MCF 10A (cell line): ENCODE data around the gene DCHS2. TPM values are rescaled to one million over a fixed set of nuclear protein-coding genes. Genes with fewer than 3 reads are reported as not detected.

Experiments used
- BruUV-seq: library from RNA; stranded (reverse); fragments of 400-500 nt; replicated peaks from 2 replicates; lab custom pipeline; 2021; lab: Mats Ljungman, UMichigan
- CTCF ChIA-PET: fragments of 300-600 bp; sonication (Branson Sonifier 250); formaldehyde crosslinking; extraction: SDS; loops from one replicate; lab custom pipeline; 2021; ENCODE audit warnings: antibody characterized with exemption, inconsistent platforms; lab: Yijun Ruan, JAX
- POLR2A ChIA-PET: fragments of 300-600, 350-650 bp; sonication (Branson Sonifier 250); formaldehyde crosslinking; extraction: SDS; loops from one replicate; lab custom pipeline; 2020; ENCODE audit warnings: antibody characterized with exemption, inconsistent platforms; lab: Yijun Ruan, JAX
- DNase-seq: peaks from one replicate; pipeline ENCODE4 v3.0.0-alpha.2; 2018; ENCODE audit not compliant: unreplicated experiment
- H3K27ac Mint-ChIP-seq: one replicate; pipeline ENCODE4 v1.8.0; 2022; ENCODE audit warnings: mild to moderate bottlenecking, low read depth, mixed read lengths; ENCODE audit not compliant: unreplicated experiment
- H3K27me3 Mint-ChIP-seq: one replicate; pipeline ENCODE4 v1.8.0; 2022; ENCODE audit warnings: mixed read lengths; ENCODE audit not compliant: insufficient read depth, unreplicated experiment
- H3K36me3 Mint-ChIP-seq: one replicate; pipeline ENCODE4 v1.8.0; 2022; ENCODE audit warnings: mild to moderate bottlenecking, moderate library complexity, mixed read lengths; ENCODE audit not compliant: insufficient read depth, unreplicated experiment
- H3K4me1 Mint-ChIP-seq: one replicate; pipeline ENCODE4 v1.8.0; 2022; ENCODE audit warnings: mixed read lengths; ENCODE audit not compliant: insufficient read depth, unreplicated experiment
- H3K4me3 Mint-ChIP-seq: one replicate; pipeline ENCODE4 v1.8.0; 2022; ENCODE audit warnings: mild to moderate bottlenecking, moderate library complexity, mixed read lengths; ENCODE audit not compliant: unreplicated experiment
- H3K9me3 Mint-ChIP-seq: one replicate; pipeline ENCODE4 v1.8.0; 2022; ENCODE audit warnings: mixed read lengths; ENCODE audit not compliant: unreplicated experiment
- CTCF ChIP-seq: fragments of 200-600 bp; IDR thresholded peaks from one replicate; pipeline ENCODE4 v1.8.0; 2022; ENCODE audit warnings: antibody characterized with exemption, mild to moderate bottlenecking; ENCODE audit not compliant: unreplicated experiment
- intact Hi-C: fragments of 100-400 bp; cut with micrococcal nuclease; formaldehyde crosslinking; loops from 2 replicates; pipeline ENCODE4 v1.14.1; 2022
- total RNA-seq: library from RNA; stranded (reverse); gene quantifications from 2 replicates; pipeline ENCODE4 v1.2.3, GENCODE V29; 2022

Gene DCHS2
- total RNA-seq, 1 experiment from 2014 or later = 0.02 TPM

DNA sequence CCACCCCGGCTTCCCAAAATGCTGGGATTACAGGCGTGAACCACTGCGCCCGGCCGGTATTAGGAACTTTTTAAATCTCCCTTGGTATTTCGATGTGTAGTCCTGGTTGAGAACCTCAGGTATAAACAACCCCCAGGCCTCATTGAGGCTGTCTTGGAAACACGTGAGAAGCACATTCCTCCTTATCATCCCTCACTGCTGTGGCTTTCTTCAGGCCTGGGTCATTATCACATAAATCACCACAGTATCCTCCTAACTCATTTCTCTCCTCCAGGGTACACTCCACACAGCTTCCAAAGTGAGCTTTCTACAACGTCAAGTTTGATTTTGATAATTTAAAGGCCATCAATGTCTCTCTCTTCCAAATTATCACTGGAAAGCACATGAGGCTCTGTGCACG, 198.2 kb downstream of the DCHS2 start:
- DNase-seq = no peak
- no TSS peak for BruUV-seq
- H3K9me3 Mint-ChIP-seq = no peaks in the 10 kb centered on the region
- no peak overlapping the region for H3K27ac Mint-ChIP-seq
- no peaks in the 10 kb centered on the region for H3K27me3 Mint-ChIP-seq
- ChIA-PET POLR2A (no interaction called here), CTCF (no interaction called here)
- TF ChIP-seq CTCF = no peak
- no peak overlapping the region for H3K4me3 Mint-ChIP-seq
- no peaks in the 10 kb centered on the region for H3K4me1 Mint-ChIP-seq
- no peaks in the 10 kb centered on the region for H3K36me3 Mint-ChIP-seq
- intact Hi-C loops = no loop called here

DNA sequence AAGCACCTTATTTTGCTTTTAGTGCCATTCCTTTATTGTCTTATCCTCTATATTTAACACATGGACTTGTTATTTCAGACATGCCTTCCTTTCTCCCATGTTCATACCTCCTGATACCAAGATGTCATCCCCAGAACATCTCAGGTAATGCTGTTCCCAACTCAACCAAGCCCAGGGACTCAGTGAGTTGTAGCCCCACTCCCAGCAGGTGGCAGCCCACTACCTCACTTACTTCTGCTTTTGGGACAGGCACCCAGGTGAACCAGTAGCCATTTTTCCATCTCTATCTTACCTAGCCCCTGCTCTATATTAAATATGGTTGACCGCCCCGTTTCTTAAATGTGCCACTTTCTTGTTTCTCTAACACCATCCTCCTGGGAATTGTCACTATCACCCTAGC, 199.0 kb downstream of the DCHS2 start:
- Mint-ChIP-seq H3K27me3 (no peaks in the 10 kb centered on the region), H3K36me3 (no peaks in the 10 kb centered on the region), H3K9me3 (no peaks in the 10 kb centered on the region), H3K27ac (no peak overlapping the region), H3K4me1 (no peaks in the 10 kb centered on the region), H3K4me3 (no peak overlapping the region)
- DNase-seq = no peak
- POLR2A ChIA-PET = no interaction called here
- CTCF ChIA-PET = no interaction called here
- BruUV-seq = no TSS peak
- intact Hi-C loops = no loop called here
- no peak for TF ChIP-seq CTCF

- H3K4me3 Mint-ChIP-seq = no peak overlapping the region
- BruUV-seq = no TSS peak
- H3K4me1 Mint-ChIP-seq = no peaks in the 10 kb centered on the region
- TF ChIP-seq CTCF = no peak
- ChIA-PET CTCF (interaction anchor here (0.6 kb wide), 1 partner anchor 169 kb away, joined by 3 read pairs; no protein-coding TSS in a partner anchor), POLR2A (no interaction called here)
- H3K27me3 Mint-ChIP-seq = no peaks in the 10 kb centered on the region
- no peaks in the 10 kb centered on the region for H3K36me3 Mint-ChIP-seq
- H3K9me3 Mint-ChIP-seq = peaks cover 8% of the 10 kb centered on the region
- no peak overlapping the region for H3K27ac Mint-ChIP-seq
- DNase-seq = no peak
- intact Hi-C loops = no loop called here
Observed at GRCh38 chr4:154277172-154277571, 214.4 kb downstream of the DCHS2 start.

GRCh38 chr4:154276496-154276895, 215.1 kb downstream of the DCHS2 start:
- no peaks in the 10 kb centered on the region for H3K36me3 Mint-ChIP-seq
- no peak for DNase-seq
- H3K27me3 Mint-ChIP-seq = no peaks in the 10 kb centered on the region
- TF ChIP-seq CTCF = no peak
- H3K4me1 Mint-ChIP-seq = no peaks in the 10 kb centered on the region
- POLR2A ChIA-PET = no interaction called here
- H3K4me3 Mint-ChIP-seq = no peak overlapping the region
- intact Hi-C loops = no loop called here
- BruUV-seq = no TSS peak
- CTCF ChIA-PET = interaction anchor here (0.6 kb wide), 1 partner anchor 168 kb away, joined by 3 read pairs; no protein-coding TSS in a partner anchor
- peaks cover 8% of the 10 kb centered on the region for H3K9me3 Mint-ChIP-seq
- H3K27ac Mint-ChIP-seq = no peak overlapping the region
